ENCODE data around the gene PPP1R13L.

- no peak for TF ChIP-seq EZH2phosphoT487 (IDR thresholded peaks at IDR 0.05; ENCODE audit: insufficient read depth, low read depth)
- TF ChIP-seq EZH2 (IDR thresholded peaks at IDR 0.05; ENCODE audit: insufficient read depth, poor library complexity, severe bottlenecking) = no peak
Observed at GRCh38 chr19:45418802-45419201, 13.9 kb upstream of the PPP1R13L start.

Data from GM23248 (cell line).